Measurements from ENCODE around the gene CD300A. TPM values are rescaled to one million over a fixed set of nuclear protein-coding genes. Genes with fewer than 3 reads are reported as not detected.

CD300A gene
- polyA plus RNA-seq, 1 donor (not counting 4 experiments of a cell fraction or from before 2014, with no cell fraction given), result 0.07 TPM

DNA sequence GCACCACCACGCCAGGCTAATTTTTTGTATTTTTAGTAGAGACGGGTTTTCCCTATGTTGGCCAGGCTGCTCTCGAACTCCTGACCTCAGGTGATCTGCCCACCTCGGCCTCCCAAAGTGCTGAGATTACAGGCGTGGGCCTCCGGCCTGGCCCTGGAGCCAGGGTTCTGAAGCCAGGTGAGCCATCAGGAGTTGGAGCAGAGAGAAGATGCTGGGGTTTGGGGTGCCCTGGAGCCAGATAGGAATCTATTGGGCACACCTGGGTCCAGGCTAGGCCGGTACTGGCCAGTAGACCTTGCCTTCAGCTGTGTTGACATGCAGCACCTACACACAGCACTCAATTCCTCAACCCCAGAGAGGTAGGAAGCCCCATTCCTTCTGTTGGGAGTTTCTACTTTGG is 5.4 kb upstream of the CD300A start:
- H2AFZ ChIP-seq (ENCODE audit: control insufficient read depth, low read length), result no peak overlapping the region
- no peaks in the 10 kb centered on the region for H3K79me2 ChIP-seq (ENCODE audit: control insufficient read depth, insufficient read depth, low read length)
- no peaks in the 10 kb centered on the region for H4K20me1 ChIP-seq (ENCODE audit: control insufficient read depth, extremely low read depth, insufficient read depth, low read length)
- peaks cover 3% of the 10 kb centered on the region for H3K27me3 ChIP-seq (ENCODE audit: control insufficient read depth, extremely low read depth, insufficient read depth, low read length)
- no peaks in the 10 kb centered on the region for H3K36me3 ChIP-seq (ENCODE audit: control insufficient read depth in 2 of 2, extremely low read depth in 1 of 2, insufficient read depth in 2 of 2, low read length in 2 of 2)
- H3K4me3 ChIP-seq (ENCODE audit: control insufficient read depth in 2 of 3, extremely low read depth in 1 of 3, insufficient read depth in 2 of 3, low read depth in 1 of 3, low read length in 3 of 3), result no peak overlapping the region
- no peak overlapping the region for H3K4me2 ChIP-seq (ENCODE audit: control insufficient read depth, extremely low read depth, insufficient read depth, low read depth, low read length)
- DNase-seq (ENCODE audit: low read depth, low spot score) (no peak), FAIRE-seq (no peak)
- H3K9ac ChIP-seq (ENCODE audit: control insufficient read depth, extremely low read depth, insufficient read depth, low read length), result no peak overlapping the region
- no peak overlapping the region for H3K27ac ChIP-seq (ENCODE audit: control insufficient read depth, insufficient read depth, low read length)
- no peaks in the 10 kb centered on the region for H3K4me1 ChIP-seq (ENCODE audit: control insufficient read depth, extremely low read depth, insufficient read depth, low read length)
- H3K9me1 ChIP-seq (ENCODE audit: control insufficient read depth, extremely low read depth, insufficient read depth, low read length), result no peaks in the 10 kb centered on the region
- dilution Hi-C loops (cut with MboI; ENCODE audit: extremely low pct_ligation_motif_present, low sequenced_read_pairs), result no loop called here
- no peak for TF ChIP-seq EZH2 (IDR thresholded peaks at IDR 0.05; ENCODE audit: low read length)
- TF ChIP-seq, protein P1, sequence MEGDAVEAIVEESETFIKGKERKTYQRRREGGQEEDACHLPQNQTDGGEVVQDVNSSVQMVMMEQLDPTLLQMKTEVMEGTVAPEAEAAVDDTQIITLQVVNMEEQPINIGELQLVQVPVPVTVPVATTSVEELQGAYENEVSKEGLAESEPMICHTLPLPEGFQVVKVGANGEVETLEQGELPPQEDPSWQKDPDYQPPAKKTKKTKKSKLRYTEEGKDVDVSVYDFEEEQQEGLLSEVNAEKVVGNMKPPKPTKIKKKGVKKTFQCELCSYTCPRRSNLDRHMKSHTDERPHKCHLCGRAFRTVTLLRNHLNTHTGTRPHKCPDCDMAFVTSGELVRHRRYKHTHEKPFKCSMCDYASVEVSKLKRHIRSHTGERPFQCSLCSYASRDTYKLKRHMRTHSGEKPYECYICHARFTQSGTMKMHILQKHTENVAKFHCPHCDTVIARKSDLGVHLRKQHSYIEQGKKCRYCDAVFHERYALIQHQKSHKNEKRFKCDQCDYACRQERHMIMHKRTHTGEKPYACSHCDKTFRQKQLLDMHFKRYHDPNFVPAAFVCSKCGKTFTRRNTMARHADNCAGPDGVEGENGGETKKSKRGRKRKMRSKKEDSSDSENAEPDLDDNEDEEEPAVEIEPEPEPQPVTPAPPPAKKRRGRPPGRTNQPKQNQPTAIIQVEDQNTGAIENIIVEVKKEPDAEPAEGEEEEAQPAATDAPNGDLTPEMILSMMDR (optimal IDR thresholded peaks at IDR 0.05 in 1 of 3, IDR thresholded peaks at IDR 0.05 in 1 of 3, conservative IDR thresholded peaks at IDR 0.05 in 1 of 3; ENCODE audit: extremely low read depth in 1 of 3, insufficient read depth in 2 of 3, low read length in 3 of 3), result no peak
- H3K9me3 ChIP-seq (ENCODE audit: control insufficient read depth, low read depth, low read length), result no peaks in the 10 kb centered on the region

DNA sequence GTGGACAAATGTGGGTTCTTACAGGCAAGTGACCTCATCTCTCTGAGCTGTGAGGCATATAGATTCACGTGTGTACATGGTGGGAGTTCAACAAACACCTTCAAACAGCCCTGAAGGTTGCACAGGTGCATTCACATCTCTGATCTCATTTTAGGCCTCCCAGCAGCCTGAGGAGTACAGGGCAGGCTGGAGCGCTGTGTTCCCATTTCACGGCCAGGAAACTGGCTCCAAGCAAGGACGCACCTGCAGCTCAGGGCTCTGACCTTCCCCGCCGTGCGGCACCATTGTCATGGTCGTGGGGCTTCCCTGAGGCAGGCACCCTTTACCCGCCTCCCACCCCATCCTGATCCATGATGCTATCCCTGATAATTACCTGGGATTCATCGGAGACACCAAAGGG is 4.8 kb upstream of the CD300A start:
- H4K20me1 ChIP-seq (ENCODE audit: control insufficient read depth, extremely low read depth, insufficient read depth, low read length), result no peaks in the 10 kb centered on the region
- no peak overlapping the region for H3K4me2 ChIP-seq (ENCODE audit: control insufficient read depth, extremely low read depth, insufficient read depth, low read depth, low read length)
- no peak overlapping the region for H3K27ac ChIP-seq (ENCODE audit: control insufficient read depth, insufficient read depth, low read length)
- H3K4me1 ChIP-seq (ENCODE audit: control insufficient read depth, extremely low read depth, insufficient read depth, low read length), result no peaks in the 10 kb centered on the region
- no peaks in the 10 kb centered on the region for H3K9me1 ChIP-seq (ENCODE audit: control insufficient read depth, extremely low read depth, insufficient read depth, low read length)
- no peaks in the 10 kb centered on the region for H3K9me3 ChIP-seq (ENCODE audit: control insufficient read depth, low read depth, low read length)
- DNase-seq (ENCODE audit: low read depth, low spot score) (no peak), FAIRE-seq (no peak)
- H3K79me2 ChIP-seq (ENCODE audit: control insufficient read depth, insufficient read depth, low read length), result no peaks in the 10 kb centered on the region
- no peak overlapping the region for H3K9ac ChIP-seq (ENCODE audit: control insufficient read depth, extremely low read depth, insufficient read depth, low read length)
- dilution Hi-C loops (cut with MboI; ENCODE audit: extremely low pct_ligation_motif_present, low sequenced_read_pairs), result no loop called here
- H3K36me3 ChIP-seq (ENCODE audit: control insufficient read depth in 2 of 2, extremely low read depth in 1 of 2, insufficient read depth in 2 of 2, low read length in 2 of 2), result no peaks in the 10 kb centered on the region
- no peak overlapping the region for H2AFZ ChIP-seq (ENCODE audit: control insufficient read depth, low read length)
- peaks cover 9% of the 10 kb centered on the region for H3K27me3 ChIP-seq (ENCODE audit: control insufficient read depth, extremely low read depth, insufficient read depth, low read length)
- no peak overlapping the region for H3K4me3 ChIP-seq (ENCODE audit: control insufficient read depth in 2 of 3, extremely low read depth in 1 of 3, insufficient read depth in 2 of 3, low read depth in 1 of 3, low read length in 3 of 3)
- TF ChIP-seq, protein P1 (optimal IDR thresholded peaks at IDR 0.05 in 1 of 3, IDR thresholded peaks at IDR 0.05 in 1 of 3, conservative IDR thresholded peaks at IDR 0.05 in 1 of 3; ENCODE audit: extremely low read depth in 1 of 3, insufficient read depth in 2 of 3, low read length in 3 of 3), result no peak
- no peak for TF ChIP-seq EZH2 (IDR thresholded peaks at IDR 0.05; ENCODE audit: low read length)
